NCI-H187 (cell line): ENCODE measurements around the gene IFNAR1.

Experiments used
- DNase-seq, 2 experiments: peaks; one replicate each; lab custom pipeline; 2025; lab: John Stamatoyannopoulos, UW

Gene IFNAR1

GRCh38 chr21:33402001-33402979, 77.5 kb downstream of the IFNAR1 start:
- no peak for DNase-seq

DNA sequence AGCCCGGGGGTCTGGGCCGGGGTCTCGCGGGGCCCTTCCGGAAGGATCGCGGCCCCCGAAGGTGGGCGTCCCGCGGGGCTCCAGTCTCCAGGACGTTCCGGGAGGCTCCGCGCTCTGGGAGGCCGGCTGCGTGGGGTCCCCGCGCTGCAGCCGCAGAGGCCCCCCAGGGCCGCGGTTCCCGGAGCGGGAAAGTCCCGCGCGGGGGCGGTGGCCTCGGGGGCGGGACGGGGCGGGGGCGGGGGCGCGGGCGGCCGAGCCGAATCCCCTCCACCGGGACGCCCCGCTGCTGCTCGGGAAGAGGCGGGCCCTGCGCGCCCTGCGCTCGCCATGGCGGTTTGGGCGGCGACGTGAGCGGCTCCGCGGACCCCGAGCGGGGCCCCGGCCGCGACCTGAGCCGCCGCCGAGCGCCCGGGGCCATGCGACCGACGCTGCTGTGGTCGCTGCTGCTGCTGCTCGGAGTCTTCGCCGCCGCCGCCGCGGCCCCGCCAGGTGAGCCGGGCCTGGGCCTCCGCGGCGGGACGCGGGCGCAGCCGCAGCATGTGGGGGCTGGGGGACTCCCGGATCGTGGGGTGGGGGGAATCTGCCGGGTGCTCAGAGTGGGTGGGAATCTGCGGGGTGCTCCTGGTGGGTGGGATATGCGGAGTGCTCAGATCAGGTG, 78.5 kb downstream of the IFNAR1 start, which contains the start of gene IFNGR2:
Gene IFNGR2, plus strand, starts transcription at position 286 of the 658 bp plus-strand sequence. Its CDS starts 131 bp downstream, at position 417.
- no peak for DNase-seq

GRCh38 chr21:33403786-33404585, 79.2 kb downstream of the IFNAR1 start:
- no peak for DNase-seq

GRCh38 chr21:33406493-33406892, 81.7 kb downstream of the IFNAR1 start:
- no peak for DNase-seq
